ENCODE results near the gene CYB5R3. TPM values are rescaled to one million over a fixed set of nuclear protein-coding genes. Genes with fewer than 3 reads are reported as not detected.
"Not testable (repeated sequence)": the region's sequence is repeated elsewhere in the genome, so short reads cannot be mapped to it uniquely, and the experiment has no call there.

CYB5R3 gene
- total RNA-seq, 1 donor = 89.4 TPM

GRCh38 chr22:42679691-42680090, 30.5 kb upstream of the CYB5R3 start:
- no peak for DNase-seq (ENCODE audit: low read depth in 2 of 3, low spot score in 2 of 3)

- no peak for DNase-seq (ENCODE audit: low read depth in 2 of 3, low spot score in 2 of 3)
Observed at GRCh38 chr22:42678894-42679293, 29.7 kb upstream of the CYB5R3 start.

GRCh38 chr22:42677936-42678335, 28.7 kb upstream of the CYB5R3 start:
- not testable (repeated sequence) for DNase-seq (ENCODE audit: low read depth in 2 of 3, low spot score in 2 of 3)

GRCh38 chr22:42676059-42676607, 26.9 kb upstream of the CYB5R3 start:
- DNase-seq (ENCODE audit: low read depth in 2 of 3, low spot score in 2 of 3) = no peak

GRCh38 chr22:42673898-42674401, 24.8 kb upstream of the CYB5R3 start:
- no peak for DNase-seq (ENCODE audit: low read depth in 2 of 3, low spot score in 2 of 3)

GRCh38 chr22:42673071-42673470, 23.9 kb upstream of the CYB5R3 start:
- not testable (repeated sequence) for DNase-seq (ENCODE audit: low read depth in 2 of 3, low spot score in 2 of 3)

- no peak for DNase-seq (ENCODE audit: low read depth in 2 of 3, low spot score in 2 of 3)
Observed at GRCh38 chr22:42670921-42671709, 21.9 kb upstream of the CYB5R3 start.

GRCh38 chr22:42670046-42670445, 20.9 kb upstream of the CYB5R3 start:
- DNase-seq (ENCODE audit: low read depth in 2 of 3, low spot score in 2 of 3) = no peak

GRCh38 chr22:42666393-42666792, 17.2 kb upstream of the CYB5R3 start:
- DNase-seq (ENCODE audit: low read depth in 2 of 3, low spot score in 2 of 3) = not testable (repeated sequence)

- peak in 1 of 3 donors; percentile 12 for DNase-seq (ENCODE audit: low read depth in 2 of 3, low spot score in 2 of 3)
Observed at GRCh38 chr22:42664976-42665831, 16.0 kb upstream of the CYB5R3 start.

- peak; percentile 62 to 79 (median 66) for DNase-seq (ENCODE audit: low read depth in 2 of 3, low spot score in 2 of 3)
Observed at GRCh38 chr22:42661985-42662831, 13.0 kb upstream of the CYB5R3 start.

- no peak for DNase-seq (ENCODE audit: low read depth in 2 of 3, low spot score in 2 of 3)
Observed at GRCh38 chr22:42656578-42656977, 7.4 kb upstream of the CYB5R3 start.

GRCh38 chr22:42655693-42656092, 6.5 kb upstream of the CYB5R3 start:
- DNase-seq (ENCODE audit: low read depth in 2 of 3, low spot score in 2 of 3) = no peak

GRCh38 chr22:42654436-42655073, 5.4 kb upstream of the CYB5R3 start:
- no peak for DNase-seq (ENCODE audit: low read depth in 2 of 3, low spot score in 2 of 3)

GRCh38 chr22:42653999-42654398, 4.8 kb upstream of the CYB5R3 start:
- no peak for DNase-seq (ENCODE audit: low read depth in 2 of 3, low spot score in 2 of 3)

- no peak for DNase-seq (ENCODE audit: low read depth in 2 of 3, low spot score in 2 of 3)
Observed at GRCh38 chr22:42651134-42651533, 1.9 kb upstream of the CYB5R3 start.

- DNase-seq (ENCODE audit: low read depth in 2 of 3, low spot score in 2 of 3) = peak in 1 of 3 donors; percentile 40
Observed at GRCh38 chr22:42648368-42649245, 585 bp downstream of the CYB5R3 start.

GRCh38 chr22:42648017-42648367, 1.2 kb downstream of the CYB5R3 start:
- DNase-seq (ENCODE audit: low read depth in 2 of 3, low spot score in 2 of 3) = no peak
